Adrenal gland (tissue), 5 donors: Measurements from ENCODE around the gene C1QTNF12.

Experiments
- CTCF ChIP-seq, 6 experiments: fragments of 450-650 bp in 4 of 6; fragments of 200-600 bp in 2 of 6; sonication (generic) in 1 of 6; IDR thresholded peaks; 1 replicate in 5 of 6; 2 replicates in 1 of 6; pipeline versions ENCODE4 v1.5.1 to v1.8.0; 2016 to 2021; ENCODE audit warnings: antibody characterized with exemption in 6 of 6, mild to moderate bottlenecking in 2 of 6, moderate library complexity in 1 of 6
- POLR2A ChIP-seq, 2 donors: fragments of 450-650 bp; IDR thresholded peaks; one replicate each; pipeline ENCODE4 v1.6.1; 2017; ENCODE audit warnings: antibody characterized with exemption in 2 of 2, mild to moderate bottlenecking in 2 of 2, moderate library complexity in 1 of 2
- donor health status: DM: no; HTN: no; CAD: no.

DNA sequence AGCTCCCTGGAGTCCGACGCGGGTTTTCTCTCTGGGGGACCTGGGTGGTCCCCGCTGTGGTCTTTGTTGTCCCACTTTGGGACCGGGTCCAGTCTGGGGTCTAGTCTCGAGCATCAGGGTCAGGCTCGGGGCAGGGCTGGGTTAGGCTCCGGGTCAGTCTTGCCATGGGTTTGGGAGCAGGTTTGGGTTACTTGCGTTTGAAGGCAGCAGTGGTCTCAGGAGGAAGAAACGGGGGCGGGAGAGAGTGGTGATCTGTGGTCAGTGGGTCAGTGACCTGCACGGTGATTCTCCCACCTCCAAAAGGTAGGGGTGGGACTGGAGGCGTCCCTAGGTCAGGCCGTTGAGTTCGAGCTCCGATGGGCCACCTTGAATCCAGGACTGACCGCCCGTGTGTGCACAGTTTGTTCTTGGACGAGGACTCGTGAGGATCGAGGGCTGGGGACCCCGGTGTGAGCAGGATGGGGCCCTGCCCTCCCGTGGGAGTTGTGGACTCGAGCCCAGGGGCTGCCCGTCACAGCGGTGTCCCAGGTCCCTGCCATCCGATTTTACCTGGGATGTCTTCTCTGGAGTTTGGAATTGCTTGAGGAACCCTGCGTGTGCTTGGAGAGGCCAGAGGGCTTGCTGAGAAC lies 12.2 kb downstream of the C1QTNF12 start:
- TF ChIP-seq POLR2A (IDR thresholded peaks at IDR 0.05) = no peak
- no peak for TF ChIP-seq CTCF (IDR thresholded peaks at IDR 0.05)
